Measurements from ENCODE around the gene C7orf33. TPM values are rescaled to one million over a fixed set of nuclear protein-coding genes. Genes with fewer than 3 reads are reported as not detected.

C7orf33 gene
- total and polyA plus RNA-seq, 2 of the 13 experiments (the other 11 are each of a cell fraction or from before 2014, with no cell fraction given): not detected

DNA sequence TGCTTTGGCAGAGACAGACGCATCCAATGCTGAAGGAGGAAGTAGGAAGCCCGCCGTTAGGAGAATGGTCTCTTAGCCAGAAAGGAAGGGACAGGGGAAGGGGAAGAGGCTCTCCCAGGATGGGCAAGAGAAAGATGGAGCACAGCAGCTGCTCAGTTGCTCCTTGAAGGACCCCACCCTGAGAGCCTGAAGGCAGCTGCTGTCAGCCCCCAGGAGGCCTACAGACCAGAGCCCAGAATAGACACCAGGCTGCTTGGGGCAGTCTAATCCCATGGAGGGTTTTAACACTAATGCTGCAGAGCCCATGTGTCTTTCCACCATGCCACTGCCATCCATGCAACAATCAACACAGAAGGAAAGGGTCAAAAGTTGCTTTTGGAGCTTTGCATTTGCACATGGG, 3.5 kb upstream of the C7orf33 start:
- intact Hi-C loops (cut with micrococcal nuclease; ENCODE audit: unreplicated experiment): no loop called here
- in situ Hi-C loops (cut with HindIII; ENCODE audit: extremely low pct_ligation_motif_present, low pct_unique_long_range_greater_than_20kb): no loop called here

More for the DNA sequence above, 3.5 kb upstream of the C7orf33 start:
- Histone ChIP-seq H3K9me3 (ENCODE audit: low read length) (no peaks in the 10 kb centered on the region), H2AFZ (ENCODE audit: low read length) (no peak overlapping the region), H3K4me1 (ENCODE audit: insufficient read depth, low read length) (peaks cover 12% of the 10 kb centered on the region), H3K79me2 (ENCODE audit: insufficient read depth, low read length) (no peaks in the 10 kb centered on the region), H4K20me1 (ENCODE audit: insufficient read depth, low read length) (no peaks in the 10 kb centered on the region), H3K27ac (ENCODE audit: extremely low read length, insufficient read depth, low read length) (no peak overlapping the region), H3K4me2 (ENCODE audit: low read depth, low read length) (no peak overlapping the region), H3K4me3 (replicated peaks in 1 of 3; ENCODE audit: insufficient read depth in 1 of 3, low read depth in 2 of 3, low read length in 3 of 3) (no peak overlapping the region), H3K9ac (ENCODE audit: insufficient read depth, low read depth, low read length) (no peak overlapping the region), H3K36me3 (replicated peaks in 1 of 2; ENCODE audit: control insufficient read depth in 1 of 2, insufficient read depth in 2 of 2, low read length in 2 of 2) (no peaks in the 10 kb centered on the region), H3K27me3 (ENCODE audit: control insufficient read depth in 1 of 2, insufficient read depth in 2 of 2, low read length in 2 of 2) (peaks cover 1 to 12% of the 10 kb centered on the region in 2 experiments; a peak in 3 of 5 replicates)
- FAIRE-seq (no peak), DNase-seq (ENCODE audit: low spot score) (no peak), ATAC-seq (no peak)
- ChIA-PET POLR2A (no interaction called here), CTCF (ENCODE audit: low intra/inter-chr PET ratio, low total read pairs) (no interaction called here)
- TF ChIP-seq, protein P1, sequence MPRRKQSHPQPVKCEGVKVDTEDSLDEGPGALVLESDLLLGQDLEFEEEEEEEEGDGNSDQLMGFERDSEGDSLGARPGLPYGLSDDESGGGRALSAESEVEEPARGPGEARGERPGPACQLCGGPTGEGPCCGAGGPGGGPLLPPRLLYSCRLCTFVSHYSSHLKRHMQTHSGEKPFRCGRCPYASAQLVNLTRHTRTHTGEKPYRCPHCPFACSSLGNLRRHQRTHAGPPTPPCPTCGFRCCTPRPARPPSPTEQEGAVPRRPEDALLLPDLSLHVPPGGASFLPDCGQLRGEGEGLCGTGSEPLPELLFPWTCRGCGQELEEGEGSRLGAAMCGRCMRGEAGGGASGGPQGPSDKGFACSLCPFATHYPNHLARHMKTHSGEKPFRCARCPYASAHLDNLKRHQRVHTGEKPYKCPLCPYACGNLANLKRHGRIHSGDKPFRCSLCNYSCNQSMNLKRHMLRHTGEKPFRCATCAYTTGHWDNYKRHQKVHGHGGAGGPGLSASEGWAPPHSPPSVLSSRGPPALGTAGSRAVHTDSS (CRISPR knock-in tag; conservative IDR thresholded peaks at IDR 0.05): no peak
- TF ChIP-seq PRPF4 (IDR thresholded peaks at IDR 0.05; ENCODE audit: low read depth, low read length, poor library complexity, severe bottlenecking) (no peak), PITX1 (CRISPR knock-in tag; IDR thresholded peaks at IDR 0.05) (no peak), ZNF350 (CRISPR knock-in tag; IDR thresholded peaks at IDR 0.05; ENCODE audit: borderline replicate concordance, low read depth) (no peak), KDM5B (CRISPR knock-in tag; IDR thresholded peaks at IDR 0.05; ENCODE audit: borderline replicate concordance) (no peak), TBX3 (IDR thresholded peaks at IDR 0.05; ENCODE audit: borderline replicate concordance) (no peak), ZNF543 (CRISPR knock-in tag; IDR thresholded peaks at IDR 0.05) (no peak), ZNF510 (CRISPR knock-in tag; IDR thresholded peaks at IDR 0.05; ENCODE audit: low read depth) (no peak)
- TF ChIP-seq, protein P2, sequence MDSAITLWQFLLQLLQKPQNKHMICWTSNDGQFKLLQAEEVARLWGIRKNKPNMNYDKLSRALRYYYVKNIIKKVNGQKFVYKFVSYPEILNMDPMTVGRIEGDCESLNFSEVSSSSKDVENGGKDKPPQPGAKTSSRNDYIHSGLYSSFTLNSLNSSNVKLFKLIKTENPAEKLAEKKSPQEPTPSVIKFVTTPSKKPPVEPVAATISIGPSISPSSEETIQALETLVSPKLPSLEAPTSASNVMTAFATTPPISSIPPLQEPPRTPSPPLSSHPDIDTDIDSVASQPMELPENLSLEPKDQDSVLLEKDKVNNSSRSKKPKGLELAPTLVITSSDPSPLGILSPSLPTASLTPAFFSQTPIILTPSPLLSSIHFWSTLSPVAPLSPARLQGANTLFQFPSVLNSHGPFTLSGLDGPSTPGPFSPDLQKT (CRISPR knock-in tag; IDR thresholded peaks at IDR 0.05; ENCODE audit: borderline replicate concordance): no peak
- TF ChIP-seq, protein P3, sequence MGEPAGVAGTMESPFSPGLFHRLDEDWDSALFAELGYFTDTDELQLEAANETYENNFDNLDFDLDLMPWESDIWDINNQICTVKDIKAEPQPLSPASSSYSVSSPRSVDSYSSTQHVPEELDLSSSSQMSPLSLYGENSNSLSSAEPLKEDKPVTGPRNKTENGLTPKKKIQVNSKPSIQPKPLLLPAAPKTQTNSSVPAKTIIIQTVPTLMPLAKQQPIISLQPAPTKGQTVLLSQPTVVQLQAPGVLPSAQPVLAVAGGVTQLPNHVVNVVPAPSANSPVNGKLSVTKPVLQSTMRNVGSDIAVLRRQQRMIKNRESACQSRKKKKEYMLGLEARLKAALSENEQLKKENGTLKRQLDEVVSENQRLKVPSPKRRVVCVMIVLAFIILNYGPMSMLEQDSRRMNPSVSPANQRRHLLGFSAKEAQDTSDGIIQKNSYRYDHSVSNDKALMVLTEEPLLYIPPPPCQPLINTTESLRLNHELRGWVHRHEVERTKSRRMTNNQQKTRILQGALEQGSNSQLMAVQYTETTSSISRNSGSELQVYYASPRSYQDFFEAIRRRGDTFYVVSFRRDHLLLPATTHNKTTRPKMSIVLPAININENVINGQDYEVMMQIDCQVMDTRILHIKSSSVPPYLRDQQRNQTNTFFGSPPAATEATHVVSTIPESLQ (CRISPR knock-in tag; conservative IDR thresholded peaks at IDR 0.05): no peak
- BruUV-seq (replicated peaks): no TSS peak
- WGBS (ENCODE audit: low lambda C conversion rate): 46% methylated on average over 3 of the region's 3 CpGs
